Activated naive CD4-positive, alpha-beta T cell treated with Interleukin-2 at 50 U/mL for 16 hours (primary cell): Measurements from ENCODE around the gene GPR3.
A peak's percentile ranks its signal among the peaks of the same experiment; 100 is the strongest.
"Not testable (repeated sequence)": the region's sequence is repeated elsewhere in the genome, so short reads cannot be mapped to it uniquely, and the experiment has no call there.

Source experiments
- DNase-seq: peaks from one replicate; pipeline ENCODE4 v3.0.0-alpha.2; 2020

The GPR3 gene

DNA sequence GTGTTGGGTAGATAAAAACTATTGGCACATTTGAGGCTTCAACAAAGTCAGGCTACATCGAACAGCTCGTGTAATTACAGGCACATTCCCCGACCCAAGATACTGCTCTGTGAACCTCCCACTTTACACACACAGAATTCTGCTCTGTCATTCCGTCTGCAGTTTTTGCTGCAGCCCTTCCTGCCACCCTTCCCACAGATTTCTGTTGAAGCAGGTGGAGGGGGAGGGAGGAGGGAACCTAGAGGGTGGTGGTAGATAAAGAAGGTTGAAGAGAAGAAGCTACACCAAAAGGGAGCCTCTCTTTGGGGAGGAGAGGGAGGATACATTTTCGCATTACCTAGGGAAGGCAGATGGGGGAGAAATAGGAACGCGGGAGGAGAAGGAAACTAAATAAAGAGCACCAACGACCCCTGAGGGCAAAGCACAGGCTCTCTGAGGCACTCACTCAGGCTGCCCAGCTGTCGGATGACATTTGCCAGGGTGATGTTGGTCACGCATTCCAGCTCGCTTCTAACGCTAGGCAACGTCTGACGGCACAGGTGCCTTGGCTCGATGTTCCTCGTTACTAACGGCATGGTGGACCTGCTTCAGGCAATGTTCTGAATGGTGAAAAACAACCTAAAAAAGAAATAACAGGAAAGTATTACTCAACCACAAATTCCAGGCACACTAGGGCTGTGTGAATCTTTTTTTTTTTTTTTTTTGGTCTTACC, 36.0 kb downstream of the GPR3 start:
- DNase-seq: peak; percentile 32

DNA sequence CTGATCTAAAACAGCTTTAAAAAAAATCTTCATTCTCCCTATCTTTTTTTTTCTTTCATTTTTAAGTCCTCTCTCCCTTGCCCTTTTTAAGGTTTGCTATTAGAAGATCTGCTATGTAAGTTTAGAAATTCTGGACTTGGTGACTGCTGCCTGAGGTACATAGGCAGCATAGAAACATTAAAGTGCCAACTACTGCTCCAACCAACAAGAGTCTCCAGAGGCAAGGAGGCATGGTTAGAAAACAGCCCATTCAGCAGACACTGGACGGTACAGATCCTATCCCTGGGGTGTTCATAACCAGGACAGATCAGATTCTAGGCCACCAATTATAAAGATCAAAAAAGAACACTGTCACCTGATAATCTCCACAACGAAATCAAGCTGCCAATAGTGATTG, 36.6 kb downstream of the GPR3 start:
- no peak for DNase-seq

DNA sequence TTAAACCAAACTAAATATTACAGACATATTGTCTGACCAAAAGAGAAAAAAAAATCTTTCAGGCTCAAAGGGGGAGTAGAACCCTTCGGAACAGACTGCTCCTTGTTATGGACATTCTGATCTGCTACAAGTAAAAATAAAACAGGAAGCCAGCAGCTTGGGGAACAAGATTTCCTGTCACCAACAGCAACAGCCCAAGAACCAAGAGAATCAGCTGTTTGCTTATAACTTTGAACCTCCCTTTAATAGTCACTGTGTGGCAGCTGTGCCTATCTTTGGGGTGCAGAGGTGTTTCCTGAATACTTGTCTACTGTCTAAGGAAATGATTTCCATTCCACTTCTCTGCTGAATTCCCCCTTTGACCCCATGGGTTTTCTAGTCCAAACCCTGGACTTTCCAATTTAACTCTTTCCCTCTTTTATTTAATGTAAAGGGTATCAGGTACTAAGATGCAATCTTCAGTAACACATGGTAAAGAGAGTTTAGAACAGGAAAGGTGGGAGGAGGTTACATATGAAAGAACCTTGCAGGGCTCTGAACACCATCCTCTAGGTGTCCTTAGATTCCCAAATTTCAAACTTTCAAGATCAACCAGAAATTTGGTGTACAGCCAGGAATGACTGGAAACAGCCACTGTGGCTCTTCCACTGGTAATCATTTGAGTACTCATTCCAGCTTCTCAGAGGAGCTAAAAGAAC, 38.6 kb downstream of the GPR3 start:
- no peak for DNase-seq

DNA sequence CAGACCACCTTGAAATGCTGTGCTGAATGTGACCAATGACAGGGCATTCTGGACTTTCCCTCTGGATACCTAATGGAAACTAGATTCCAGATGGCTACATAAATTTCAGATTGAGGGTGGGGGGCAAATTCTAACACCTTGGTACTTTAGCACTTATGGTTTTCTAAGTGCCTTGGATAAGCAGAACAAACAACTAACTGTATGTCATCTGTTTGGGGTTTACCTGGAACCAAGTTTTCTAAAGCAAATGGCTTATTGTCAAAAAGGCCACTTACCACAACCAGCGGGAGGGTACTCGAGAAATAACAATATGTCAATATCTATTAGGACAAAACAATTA, 39.1 kb downstream of the GPR3 start:
- DNase-seq: no peak

DNA sequence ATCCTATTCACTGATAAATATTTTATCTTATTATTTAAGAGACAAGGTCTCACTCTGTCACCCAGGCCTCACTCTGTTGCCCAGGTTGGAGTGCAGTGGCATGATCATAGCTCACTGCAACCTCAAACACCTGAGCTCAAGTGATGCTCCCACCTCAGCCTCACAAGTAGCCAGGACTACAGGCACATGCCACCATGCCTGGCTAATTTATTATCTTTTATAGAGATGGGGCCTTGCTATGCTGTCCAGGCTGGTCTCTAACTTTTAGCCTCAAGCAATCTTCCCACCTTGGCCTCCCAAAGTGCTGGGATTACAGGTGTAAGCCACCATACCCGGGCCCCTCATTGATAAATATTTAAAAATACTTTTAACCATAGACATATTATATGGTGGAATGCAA, 40.3 kb downstream of the GPR3 start:
- not testable (repeated sequence) for DNase-seq

DNA sequence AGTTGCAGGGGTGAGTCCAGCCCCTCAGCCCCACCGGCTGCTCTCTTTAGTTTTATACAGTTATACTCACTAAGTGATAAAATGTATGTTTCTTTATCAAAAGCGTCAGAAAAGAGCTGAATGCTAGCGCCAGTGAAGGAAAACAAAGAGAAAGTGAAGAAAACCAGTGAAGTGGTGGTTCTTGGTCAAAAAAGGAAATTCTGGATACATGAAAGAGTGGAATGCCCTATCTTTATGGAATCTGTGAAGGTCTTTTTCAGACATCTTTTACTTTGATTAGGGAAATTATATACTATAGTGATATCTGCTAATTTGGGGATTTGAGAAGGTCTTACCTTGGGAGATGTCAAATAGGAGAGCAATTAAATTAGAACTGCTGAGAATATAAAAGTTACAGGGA, 41.3 kb downstream of the GPR3 start:
- no peak for DNase-seq

DNA sequence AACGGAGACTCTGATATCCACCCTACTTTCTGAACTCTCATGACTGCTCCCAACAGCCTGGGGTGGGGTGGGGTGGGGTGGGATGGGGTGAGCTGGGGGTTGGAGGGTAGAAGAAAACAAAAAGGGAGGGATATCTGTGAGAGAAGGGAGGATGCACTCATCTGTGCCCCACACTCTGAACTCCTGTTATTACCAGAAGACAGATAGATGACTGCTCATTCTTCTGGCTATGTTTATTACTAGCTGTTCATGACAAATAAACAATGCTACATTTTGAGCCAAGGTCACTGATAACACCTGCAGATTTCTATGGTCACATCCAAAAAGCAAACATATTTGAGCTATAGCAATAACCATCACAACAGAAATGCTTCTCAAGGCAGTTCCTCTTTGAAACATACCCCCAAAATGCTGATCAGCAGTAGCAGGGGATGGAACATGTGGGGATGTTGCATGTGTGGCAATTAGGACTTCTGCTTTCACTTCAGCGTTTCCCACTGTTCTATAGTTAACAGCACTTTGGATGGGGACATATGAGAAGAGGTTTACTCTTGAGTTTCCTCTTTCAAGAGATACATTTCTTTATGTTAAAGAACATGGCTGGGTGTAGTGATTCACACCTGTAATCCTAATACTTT, 43.3 kb downstream of the GPR3 start:
- no peak for DNase-seq

DNA sequence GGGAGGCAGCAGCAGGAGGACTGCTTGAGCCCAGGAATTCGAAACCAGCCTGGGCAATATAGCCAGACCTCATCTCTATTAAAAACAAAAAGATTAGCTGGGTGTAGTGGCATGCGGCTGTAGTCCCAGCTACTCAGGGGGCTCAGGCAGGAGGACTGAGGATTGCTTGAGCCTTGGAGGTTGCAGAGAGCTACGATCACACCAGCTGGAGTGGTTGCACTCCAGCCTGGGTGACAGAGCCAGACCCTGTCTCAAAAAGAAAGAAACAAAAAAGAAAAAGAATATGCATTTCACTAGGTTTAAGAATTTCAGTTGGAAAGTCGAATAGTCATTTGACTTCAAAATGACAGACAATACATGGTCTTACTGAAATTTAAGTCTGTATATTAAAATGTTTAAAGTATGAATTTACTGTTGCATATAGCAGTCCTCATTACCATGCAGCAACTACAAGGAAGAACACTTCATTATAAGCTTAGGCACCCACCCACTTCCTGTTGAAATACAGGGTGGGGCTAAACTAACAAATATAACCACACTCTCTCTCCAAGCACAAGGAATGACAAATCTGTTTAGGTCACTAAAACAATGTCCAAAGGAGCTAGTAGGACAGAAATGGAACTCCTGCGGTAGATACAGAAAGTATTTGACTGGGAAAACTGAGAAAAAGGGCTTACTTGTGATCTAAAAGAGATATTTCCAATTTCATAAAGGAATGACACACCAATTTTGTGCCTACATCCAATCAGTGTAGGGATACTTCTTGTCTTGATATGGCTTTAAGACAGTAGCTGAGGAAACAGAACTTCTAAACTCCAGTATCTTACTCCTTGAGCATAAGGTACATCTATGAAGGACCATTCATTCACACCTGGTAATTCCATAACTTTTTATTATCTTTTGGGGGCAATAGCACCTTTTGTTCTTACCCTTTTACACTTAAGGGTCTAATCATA, 44.1 kb downstream of the GPR3 start:
- DNase-seq: no peak

DNA sequence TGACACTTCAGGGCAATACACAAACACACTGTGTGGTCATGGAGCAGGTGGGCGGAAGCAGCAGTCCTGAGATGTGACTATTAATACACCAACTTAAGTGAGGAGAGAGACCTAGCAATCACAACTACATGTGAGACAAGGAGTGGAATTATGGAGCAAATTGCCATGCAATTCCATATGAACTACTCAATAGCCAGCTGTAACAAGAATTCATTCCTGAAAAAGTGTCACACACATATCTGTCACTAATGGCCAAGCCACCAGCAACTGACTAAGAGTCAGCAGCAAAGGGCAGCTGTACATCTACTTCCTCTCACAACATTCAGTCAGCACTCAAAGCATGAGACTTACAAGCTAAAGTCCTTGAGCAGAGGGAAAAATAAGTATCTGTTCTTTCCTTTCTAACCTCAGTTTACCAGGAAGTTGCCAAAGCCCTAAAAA, 46.2 kb downstream of the GPR3 start:
- no peak for DNase-seq

DNA sequence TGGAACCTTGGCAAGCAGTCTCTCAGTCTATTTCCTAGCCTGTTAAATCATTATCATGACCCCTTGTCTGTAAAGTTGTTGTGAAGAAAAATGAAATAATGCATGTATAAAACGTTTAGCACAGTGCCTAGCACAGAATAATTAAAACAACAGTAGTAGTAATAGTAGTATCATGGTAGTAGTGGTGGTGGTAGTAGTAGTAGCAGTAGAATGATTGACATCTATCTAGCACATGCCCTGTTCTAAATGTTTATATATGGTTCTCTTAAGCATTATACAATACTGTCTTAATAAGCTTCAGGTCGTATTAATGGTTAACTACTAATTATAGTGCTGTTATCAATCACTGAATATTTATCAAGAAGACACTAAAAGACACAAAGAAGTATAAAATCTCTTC, 46.7 kb downstream of the GPR3 start:
- no peak for DNase-seq

DNA sequence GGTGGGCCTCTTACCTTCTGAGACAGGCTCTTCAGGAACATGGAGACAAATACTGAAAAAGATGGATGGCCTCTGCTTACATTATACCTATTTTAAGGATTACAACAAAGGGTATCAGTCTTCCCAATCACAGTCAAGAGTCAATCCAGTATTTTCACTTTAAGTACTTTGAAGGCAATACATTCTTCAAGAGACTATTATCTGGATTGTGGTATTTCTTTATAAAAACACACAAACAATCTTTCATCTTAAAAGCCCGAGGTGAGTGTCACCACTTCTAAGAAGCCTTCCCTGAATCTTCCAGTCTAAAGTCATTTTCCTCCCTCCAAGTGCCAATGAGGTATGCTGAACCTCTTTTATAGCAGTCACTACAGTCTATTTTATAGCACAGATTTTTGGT, 52.2 kb downstream of the GPR3 start:
- no peak for DNase-seq
